Measurements from ENCODE around the gene SASH1.

DNA sequence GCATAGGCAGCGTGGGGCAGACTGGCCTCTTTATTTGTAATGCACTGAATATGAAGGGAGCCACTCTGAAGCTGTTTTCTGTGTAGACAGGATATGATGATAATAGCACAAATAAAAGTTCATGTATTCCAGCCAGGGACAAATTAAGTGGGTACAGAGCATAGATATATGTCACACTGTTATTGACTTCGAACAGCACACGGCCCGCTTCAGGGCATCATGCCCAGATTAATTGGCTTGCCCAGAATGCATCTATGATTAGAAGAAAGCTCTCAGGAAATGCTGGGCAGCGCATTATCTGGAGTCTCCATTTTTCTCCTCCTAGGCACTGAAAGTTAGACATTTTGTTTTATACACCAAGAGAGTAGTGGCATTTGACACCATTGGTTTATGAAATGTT lies 26.3 kb upstream of the SASH1 start:
- TF ChIP-seq CTCF (IDR thresholded peaks at IDR 0.05; ENCODE audit: borderline replicate concordance, extremely low read depth, low read length, poor library complexity, severe bottlenecking): no peak
- TF ChIP-seq EZH2 (IDR thresholded peaks at IDR 0.05; ENCODE audit: borderline replicate concordance, low read depth, low read length, severe bottlenecking): no peak
